Measurements from ENCODE around the gene ZNF396.

The ZNF396 gene

DNA sequence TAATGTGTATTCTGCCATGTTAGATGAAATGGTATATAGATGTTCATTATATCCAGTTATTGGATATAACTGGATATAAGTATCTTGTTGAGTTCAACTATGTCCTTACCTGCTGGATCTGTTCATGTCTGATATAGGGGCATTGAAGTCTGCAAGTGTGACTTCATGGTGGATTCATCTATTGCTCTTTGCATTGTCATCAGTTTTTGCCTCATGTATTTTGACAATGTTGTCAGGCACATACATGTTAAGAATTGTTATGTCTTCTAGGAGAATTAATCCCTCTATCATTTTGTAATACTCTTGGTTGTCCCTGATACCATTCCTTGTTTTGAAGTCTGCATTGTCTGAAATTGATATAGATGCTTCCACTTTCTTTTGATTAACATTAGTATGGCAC is 48.3 kb downstream of the ZNF396 start:
- H3K4me3 ChIP-seq (replicated peaks; ENCODE audit: insufficient read depth, low read length): no peak overlapping the region
- TF ChIP-seq GABPA (IDR thresholded peaks at IDR 0.05; ENCODE audit: low read depth) (no peak), CTCF (IDR thresholded peaks at IDR 0.05; ENCODE audit: insufficient read depth, low read length) (no peak), SPI1 (IDR thresholded peaks at IDR 0.05; ENCODE audit: borderline replicate concordance, low read depth) (no peak), POLR2AphosphoS5 (IDR thresholded peaks at IDR 0.05; ENCODE audit: low read depth) (no peak)
- TF ChIP-seq, protein P1, sequence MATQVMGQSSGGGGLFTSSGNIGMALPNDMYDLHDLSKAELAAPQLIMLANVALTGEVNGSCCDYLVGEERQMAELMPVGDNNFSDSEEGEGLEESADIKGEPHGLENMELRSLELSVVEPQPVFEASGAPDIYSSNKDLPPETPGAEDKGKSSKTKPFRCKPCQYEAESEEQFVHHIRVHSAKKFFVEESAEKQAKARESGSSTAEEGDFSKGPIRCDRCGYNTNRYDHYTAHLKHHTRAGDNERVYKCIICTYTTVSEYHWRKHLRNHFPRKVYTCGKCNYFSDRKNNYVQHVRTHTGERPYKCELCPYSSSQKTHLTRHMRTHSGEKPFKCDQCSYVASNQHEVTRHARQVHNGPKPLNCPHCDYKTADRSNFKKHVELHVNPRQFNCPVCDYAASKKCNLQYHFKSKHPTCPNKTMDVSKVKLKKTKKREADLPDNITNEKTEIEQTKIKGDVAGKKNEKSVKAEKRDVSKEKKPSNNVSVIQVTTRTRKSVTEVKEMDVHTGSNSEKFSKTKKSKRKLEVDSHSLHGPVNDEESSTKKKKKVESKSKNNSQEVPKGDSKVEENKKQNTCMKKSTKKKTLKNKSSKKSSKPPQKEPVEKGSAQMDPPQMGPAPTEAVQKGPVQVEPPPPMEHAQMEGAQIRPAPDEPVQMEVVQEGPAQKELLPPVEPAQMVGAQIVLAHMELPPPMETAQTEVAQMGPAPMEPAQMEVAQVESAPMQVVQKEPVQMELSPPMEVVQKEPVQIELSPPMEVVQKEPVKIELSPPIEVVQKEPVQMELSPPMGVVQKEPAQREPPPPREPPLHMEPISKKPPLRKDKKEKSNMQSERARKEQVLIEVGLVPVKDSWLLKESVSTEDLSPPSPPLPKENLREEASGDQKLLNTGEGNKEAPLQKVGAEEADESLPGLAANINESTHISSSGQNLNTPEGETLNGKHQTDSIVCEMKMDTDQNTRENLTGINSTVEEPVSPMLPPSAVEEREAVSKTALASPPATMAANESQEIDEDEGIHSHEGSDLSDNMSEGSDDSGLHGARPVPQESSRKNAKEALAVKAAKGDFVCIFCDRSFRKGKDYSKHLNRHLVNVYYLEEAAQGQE (IDR thresholded peaks at IDR 0.05; ENCODE audit: insufficient replicate concordance, low read depth): no peak
- H3K27me3 ChIP-seq (ENCODE audit: insufficient read depth, poor library complexity, severe bottlenecking): no peaks in the 10 kb centered on the region
- no peak overlapping the region for H3K27ac ChIP-seq (replicated peaks)
- DNase-seq (ENCODE audit: low read depth in 1 of 2, low spot score in 1 of 2): no peak

GRCh38 chr18:35326695-35327387 is 50.3 kb downstream of the ZNF396 start:
- DNase-seq (ENCODE audit: low read depth in 1 of 2, low spot score in 1 of 2): no peak
- no peak overlapping the region for H3K27ac ChIP-seq (replicated peaks)
- no peak overlapping the region for H3K4me3 ChIP-seq (replicated peaks; ENCODE audit: insufficient read depth, low read length)
- H3K27me3 ChIP-seq (ENCODE audit: insufficient read depth, poor library complexity, severe bottlenecking): no peaks in the 10 kb centered on the region
- TF ChIP-seq SPI1 (IDR thresholded peaks at IDR 0.05; ENCODE audit: borderline replicate concordance, low read depth) (no peak), CTCF (IDR thresholded peaks at IDR 0.05; ENCODE audit: insufficient read depth, low read length) (no peak), GABPA (IDR thresholded peaks at IDR 0.05; ENCODE audit: low read depth) (no peak), POLR2AphosphoS5 (IDR thresholded peaks at IDR 0.05; ENCODE audit: low read depth) (no peak)
- TF ChIP-seq, protein P1 (IDR thresholded peaks at IDR 0.05; ENCODE audit: insufficient replicate concordance, low read depth): no peak

DNA sequence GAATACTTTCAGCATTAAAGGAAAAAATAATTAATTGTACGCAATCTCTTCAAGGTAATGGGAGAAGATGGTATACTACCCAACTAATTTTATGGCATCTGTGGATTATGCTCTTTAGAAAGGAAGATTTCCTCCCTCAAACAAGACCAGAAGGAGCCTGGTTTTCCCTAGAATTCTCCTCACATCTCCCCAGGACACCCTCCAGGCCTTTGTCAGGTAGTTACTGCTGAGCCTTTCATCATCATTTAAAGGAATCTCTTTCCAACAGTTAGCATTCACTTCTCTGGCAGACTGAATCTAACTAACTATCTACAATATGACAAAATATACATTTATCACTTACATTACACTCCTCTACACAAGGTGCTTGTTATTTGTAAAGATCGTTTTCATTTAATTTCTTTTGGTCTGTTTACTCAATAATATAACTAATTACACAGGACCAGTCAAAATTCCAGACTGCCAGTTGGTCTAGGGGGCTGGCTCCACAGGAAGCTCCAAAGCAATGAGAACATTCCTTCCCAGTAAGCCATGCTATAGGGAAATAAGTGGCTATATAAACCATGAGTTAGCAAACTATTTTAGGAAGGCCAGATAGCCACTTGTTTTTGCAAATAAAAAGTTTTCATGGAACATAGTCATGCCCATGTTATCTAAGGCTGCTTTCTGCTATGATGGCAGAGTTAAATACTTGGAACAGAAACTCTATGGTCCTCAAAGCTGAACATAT is 52.0 kb downstream of the ZNF396 start:
- no peak for DNase-seq (ENCODE audit: low read depth in 1 of 2, low spot score in 1 of 2)
- Histone ChIP-seq H3K4me3 (replicated peaks; ENCODE audit: insufficient read depth, low read length) (no peak overlapping the region), H3K27me3 (ENCODE audit: insufficient read depth, poor library complexity, severe bottlenecking) (no peaks in the 10 kb centered on the region), H3K27ac (replicated peaks) (no peak overlapping the region)
- TF ChIP-seq, protein P1 (IDR thresholded peaks at IDR 0.05; ENCODE audit: insufficient replicate concordance, low read depth): no peak
- TF ChIP-seq CTCF (IDR thresholded peaks at IDR 0.05; ENCODE audit: insufficient read depth, low read length): no peak
- TF ChIP-seq SPI1 (IDR thresholded peaks at IDR 0.05; ENCODE audit: borderline replicate concordance, low read depth): no peak
- no peak for TF ChIP-seq POLR2AphosphoS5 (IDR thresholded peaks at IDR 0.05; ENCODE audit: low read depth)
- TF ChIP-seq GABPA (IDR thresholded peaks at IDR 0.05; ENCODE audit: low read depth): no peak
